HG02759 (cell line): ENCODE data around the gene CHRNE.
"Not testable (repeated sequence)": the region's sequence is repeated elsewhere in the genome, so short reads cannot be mapped to it uniquely, and the experiment has no call there.

ENCODE experiments used
- ATAC-seq: cut with Tn5 transposase; IDR thresholded peaks from one replicate; pipeline ENCODE4 v1.9.1; 2021; ENCODE audit warnings: mild to moderate bottlenecking, moderate library complexity; ENCODE audit not compliant: unreplicated experiment

CHRNE gene

DNA sequence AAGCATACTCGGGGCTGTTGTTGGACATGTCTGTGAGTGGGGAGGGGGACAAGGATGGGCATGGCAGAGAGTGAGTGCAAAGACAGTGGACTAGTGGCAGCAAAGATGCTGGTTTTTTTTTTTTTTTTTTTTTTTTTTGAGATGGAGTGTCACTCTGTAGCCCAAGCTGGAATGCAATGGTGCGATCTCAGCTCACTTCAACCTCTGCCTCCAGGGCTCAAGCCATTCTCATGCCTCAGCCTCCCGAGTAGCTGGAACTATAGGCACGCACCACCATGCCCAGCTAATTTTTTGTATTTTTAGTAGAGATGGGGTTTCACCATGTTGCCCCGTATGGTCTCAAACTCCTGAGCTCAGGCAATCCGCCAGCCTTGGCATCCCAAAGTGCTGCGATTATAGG is 45.6 kb downstream of the CHRNE start:
- not testable (repeated sequence) for ATAC-seq

DNA sequence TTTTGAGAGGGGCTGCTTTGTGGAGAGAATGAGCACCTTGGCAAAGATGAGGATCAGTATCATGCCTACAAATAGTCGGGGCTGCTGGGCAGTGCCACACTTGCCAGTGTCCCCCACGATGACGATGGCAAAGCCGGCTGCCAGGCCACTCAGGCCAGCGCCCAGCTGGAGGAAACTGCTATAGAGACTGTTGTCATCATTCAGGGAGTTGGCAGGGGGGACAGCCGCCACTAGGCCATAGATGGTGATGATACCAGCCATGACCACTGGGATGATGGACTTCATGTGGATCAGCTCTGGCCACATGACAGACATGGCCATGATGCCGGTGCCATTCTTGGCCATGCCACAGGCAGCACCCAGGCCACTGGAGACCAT is 46.0 kb downstream of the CHRNE start:
- no peak for ATAC-seq

- no peak for ATAC-seq
Measured at GRCh38 chr17:4856271-4856936, 46.5 kb downstream of the CHRNE start.

- no peak for ATAC-seq
Measured at GRCh38 chr17:4854111-4854681, 48.7 kb downstream of the CHRNE start.

GRCh38 chr17:4853208-4853671 is 49.7 kb downstream of the CHRNE start:
- no peak for ATAC-seq

GRCh38 chr17:4852567-4853207 is 50.2 kb downstream of the CHRNE start:
- no peak for ATAC-seq

- no peak for ATAC-seq
Measured at GRCh38 chr17:4851084-4851483, 51.8 kb downstream of the CHRNE start.

GRCh38 chr17:4850246-4850645 is 52.7 kb downstream of the CHRNE start:
- ATAC-seq, result no peak

GRCh38 chr17:4849011-4849536 is 53.8 kb downstream of the CHRNE start:
- ATAC-seq, result no peak
